Skin epidermis (tissue), 12 donors: ENCODE results near the gene ADCY2.

Experiments
- H3K27ac ChIP-seq, 21 experiments: fragments of 200-600 bp; sonication (generic) in 11 of 21; one replicate each; pipeline ENCODE4 v1.5.0; 2020; ENCODE audit warnings: mild to moderate bottlenecking in 3 of 21, inconsistent platforms in 2 of 21, moderate library complexity in 2 of 21
- H3K4me3 ChIP-seq, 7 experiments: fragments of 200-600 bp; sonication (generic) in 2 of 7; one replicate each; pipeline ENCODE4 v1.5.0; 2020; ENCODE audit warnings: inconsistent platforms in 2 of 7, mild to moderate bottlenecking in 2 of 7, moderate library complexity in 1 of 7

ADCY2 gene

DNA sequence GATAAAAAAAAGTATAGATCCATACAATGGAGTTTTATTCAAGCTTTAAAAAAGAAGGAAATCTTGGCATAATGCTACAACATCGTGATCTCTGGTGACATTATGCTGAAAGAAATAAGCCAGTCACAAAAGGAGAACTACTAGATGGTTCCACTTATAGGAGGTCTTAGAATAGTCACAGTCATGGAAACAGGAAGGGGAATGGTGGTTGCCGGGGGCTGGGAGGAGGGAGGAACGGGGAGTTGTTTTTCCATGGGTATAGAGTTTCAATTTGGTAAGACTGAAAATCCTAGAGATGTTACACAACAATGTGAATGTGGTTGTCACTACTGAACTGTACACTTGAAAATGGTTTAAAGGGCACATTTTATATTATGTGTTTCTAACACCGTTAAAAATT lies 360.5 kb downstream of the ADCY2 start:
- Histone ChIP-seq H3K27ac (no peak overlapping the region), H3K4me3 (no peak overlapping the region)

- Histone ChIP-seq H3K27ac (no peak overlapping the region), H3K4me3 (no peak overlapping the region)
These were observed 363.4 kb downstream of the ADCY2 start for GRCh38 chr5:7759257-7759871.

- Histone ChIP-seq H3K27ac (no peak overlapping the region), H3K4me3 (no peak overlapping the region)
These were observed 364.1 kb downstream of the ADCY2 start for GRCh38 chr5:7759951-7760580.

DNA sequence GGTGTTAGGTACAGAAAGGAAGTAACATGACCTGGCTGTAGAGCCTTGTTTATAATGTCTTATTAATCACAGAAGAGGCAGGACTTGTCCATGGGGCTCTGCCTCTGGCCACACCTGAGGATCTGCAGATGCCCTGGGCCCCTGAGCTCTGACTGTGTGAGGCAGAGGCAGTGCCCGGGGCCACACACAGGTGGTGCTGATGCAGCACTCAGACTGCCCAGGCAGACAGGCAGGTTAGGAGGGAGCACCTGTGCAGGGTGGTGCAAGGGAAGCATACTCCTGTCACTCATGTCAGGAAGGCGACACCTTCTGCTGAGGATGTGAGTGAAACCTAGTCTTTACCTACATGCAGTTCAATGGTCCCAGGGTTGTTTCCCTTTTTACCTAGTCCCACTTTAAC lies 366.3 kb downstream of the ADCY2 start:
- Histone ChIP-seq H3K27ac (no peak overlapping the region), H3K4me3 (no peak overlapping the region)

GRCh38 chr5:7763621-7764072 lies 367.7 kb downstream of the ADCY2 start:
- no peak overlapping the region for H3K4me3 ChIP-seq
- no peak overlapping the region for H3K27ac ChIP-seq

GRCh38 chr5:7764452-7764851 lies 368.5 kb downstream of the ADCY2 start:
- Histone ChIP-seq H3K27ac (no peak overlapping the region), H3K4me3 (no peak overlapping the region)

- no peak overlapping the region for H3K27ac ChIP-seq
- no peak overlapping the region for H3K4me3 ChIP-seq
These were observed 374.5 kb downstream of the ADCY2 start for GRCh38 chr5:7770436-7770835.

DNA sequence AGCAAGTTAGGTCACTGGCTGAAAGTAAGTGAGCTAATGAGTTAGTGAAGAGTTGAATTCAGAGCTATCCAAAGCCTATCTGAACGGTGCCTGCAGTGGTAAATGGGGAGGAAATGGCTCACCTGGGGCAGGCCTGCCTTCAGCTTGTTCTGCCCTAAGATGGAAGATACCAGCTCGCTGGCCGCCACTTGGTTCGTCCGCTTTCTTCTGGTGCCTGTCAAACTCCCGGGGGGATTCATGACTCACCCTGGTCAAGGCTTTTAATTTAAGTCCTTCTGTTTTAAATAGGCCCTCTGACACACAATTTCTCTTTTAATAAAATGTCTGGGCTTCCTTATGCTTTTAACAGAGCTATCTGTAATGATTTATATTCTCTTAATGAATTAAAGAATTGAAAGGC lies 376.2 kb downstream of the ADCY2 start:
- no peak overlapping the region for H3K27ac ChIP-seq
- no peak overlapping the region for H3K4me3 ChIP-seq

GRCh38 chr5:7773178-7773577 lies 377.2 kb downstream of the ADCY2 start:
- Histone ChIP-seq H3K27ac (no peak overlapping the region), H3K4me3 (no peak overlapping the region)

GRCh38 chr5:7776442-7776841 lies 380.5 kb downstream of the ADCY2 start:
- H3K27ac ChIP-seq = no peak overlapping the region
- no peak overlapping the region for H3K4me3 ChIP-seq

DNA sequence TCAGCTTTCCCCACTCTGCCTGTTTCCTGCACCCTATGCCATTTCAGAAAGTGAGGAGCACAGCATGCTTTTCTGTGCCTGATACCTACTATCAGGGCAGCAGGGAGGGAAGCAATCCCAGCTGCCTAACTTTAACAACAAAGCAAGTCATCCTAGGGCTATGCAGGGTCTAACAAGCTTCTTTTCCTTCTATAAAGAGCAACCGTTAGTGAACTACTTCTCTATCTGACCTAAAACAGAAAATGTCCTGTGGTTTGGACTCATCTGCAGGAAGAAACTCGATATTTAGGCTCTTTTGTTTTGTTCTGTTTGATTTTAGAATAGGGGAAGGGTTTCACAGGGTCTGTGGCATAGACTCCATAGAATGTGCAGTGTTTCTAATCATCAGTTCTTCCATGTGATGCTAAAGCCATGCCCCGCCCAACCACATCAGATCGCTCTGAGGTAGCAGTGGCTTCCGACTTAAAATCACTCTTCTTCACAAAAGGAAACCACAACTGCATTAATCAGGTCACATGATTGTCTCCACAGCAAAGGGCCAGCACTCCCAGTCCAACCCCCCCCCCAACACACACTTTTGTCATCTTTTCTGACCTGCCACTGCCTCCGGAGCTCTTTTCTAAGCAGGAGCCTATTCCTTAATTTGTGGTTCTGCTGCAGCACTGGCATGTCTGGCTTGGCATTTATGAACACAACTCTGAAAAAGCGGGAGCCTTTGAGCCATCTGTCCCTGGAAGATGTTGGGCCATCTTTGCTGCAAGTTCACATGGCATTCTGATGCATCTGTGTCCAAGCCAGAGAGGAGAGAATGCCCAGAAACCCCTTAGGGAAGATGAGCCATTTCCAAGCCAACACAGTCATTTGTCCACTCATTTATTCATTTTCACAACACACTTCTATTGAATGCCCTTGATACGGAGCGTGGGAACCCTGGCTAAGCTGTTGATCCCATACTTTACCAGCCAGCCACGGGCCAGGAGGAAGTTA lies 383.4 kb downstream of the ADCY2 start:
- H3K27ac ChIP-seq = no peak overlapping the region
- H3K4me3 ChIP-seq = no peak overlapping the region

GRCh38 chr5:7781899-7782298 lies 386.0 kb downstream of the ADCY2 start:
- Histone ChIP-seq H3K27ac (no peak overlapping the region), H3K4me3 (no peak overlapping the region)

- no peak overlapping the region for H3K27ac ChIP-seq
These were observed 388.9 kb downstream of the ADCY2 start for GRCh38 chr5:7784683-7785380.

DNA sequence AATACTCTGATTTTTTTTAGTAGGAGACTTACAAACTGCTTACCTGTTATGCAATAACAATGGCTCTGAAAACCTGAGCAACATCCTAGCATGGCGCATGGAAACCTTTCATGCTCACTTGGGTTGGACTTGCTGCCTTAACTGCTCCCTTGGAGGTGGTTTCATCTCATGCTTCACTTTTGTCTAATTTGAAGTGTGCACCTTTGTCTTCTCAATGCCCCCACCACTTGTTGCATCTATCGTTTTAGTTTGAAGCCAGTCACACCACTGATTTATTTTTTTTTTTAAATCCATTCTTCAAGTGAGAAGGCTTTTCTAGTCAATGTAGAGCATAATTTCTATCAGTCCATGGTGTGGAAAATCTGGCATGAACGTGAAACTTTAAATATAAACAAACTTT lies 391.8 kb downstream of the ADCY2 start:
- Histone ChIP-seq H3K4me3 (no peak overlapping the region), H3K27ac (no peak overlapping the region)

More at GRCh38 chr5:7784683-7785380, 388.9 kb downstream of the ADCY2 start:
- no peak overlapping the region for H3K4me3 ChIP-seq

- H3K4me3 ChIP-seq = no peak overlapping the region
- H3K27ac ChIP-seq = no peak overlapping the region
These were observed 393.6 kb downstream of the ADCY2 start for GRCh38 chr5:7789567-7789966.

DNA sequence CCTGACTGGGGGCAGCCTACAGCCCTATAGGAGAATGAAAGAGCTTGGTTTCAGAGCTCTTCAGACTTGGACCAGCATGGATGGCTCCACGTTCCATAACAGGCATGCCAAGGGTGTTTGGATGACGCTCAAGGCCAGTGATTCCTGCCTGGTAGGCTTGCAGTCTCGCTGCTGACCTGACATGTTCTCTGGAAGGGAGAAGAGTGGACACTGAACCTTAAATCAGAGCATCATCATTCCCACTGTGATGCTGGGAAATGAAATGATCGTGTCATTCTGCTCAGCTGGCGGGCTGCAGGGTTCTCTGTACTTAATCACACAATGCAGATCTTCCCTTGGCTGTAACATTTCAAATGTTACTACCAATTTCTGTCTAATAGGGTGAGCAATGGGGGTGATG lies 398.0 kb downstream of the ADCY2 start:
- H3K27ac ChIP-seq = no peak overlapping the region
- H3K4me3 ChIP-seq = no peak overlapping the region

DNA sequence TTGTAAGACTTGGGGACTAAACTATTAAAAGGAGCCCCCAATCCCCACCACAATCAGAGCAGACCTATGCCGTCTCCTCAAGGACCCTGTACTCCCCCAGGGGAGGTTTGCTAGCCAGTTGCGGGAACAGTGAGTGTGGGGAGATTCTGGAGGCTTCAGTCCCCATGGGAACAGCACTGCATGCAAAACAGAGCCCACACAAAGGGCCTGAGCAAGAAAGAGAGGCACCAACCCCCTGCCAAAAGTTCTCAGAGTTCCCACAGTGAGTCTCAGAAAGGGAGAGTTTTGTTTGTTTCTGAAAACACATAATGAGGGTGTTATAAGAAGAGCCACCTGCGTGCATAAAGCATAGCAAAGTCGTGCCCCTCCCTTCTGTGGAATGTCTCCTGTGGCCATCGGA lies 398.4 kb downstream of the ADCY2 start:
- Histone ChIP-seq H3K27ac (no peak overlapping the region), H3K4me3 (no peak overlapping the region)

DNA sequence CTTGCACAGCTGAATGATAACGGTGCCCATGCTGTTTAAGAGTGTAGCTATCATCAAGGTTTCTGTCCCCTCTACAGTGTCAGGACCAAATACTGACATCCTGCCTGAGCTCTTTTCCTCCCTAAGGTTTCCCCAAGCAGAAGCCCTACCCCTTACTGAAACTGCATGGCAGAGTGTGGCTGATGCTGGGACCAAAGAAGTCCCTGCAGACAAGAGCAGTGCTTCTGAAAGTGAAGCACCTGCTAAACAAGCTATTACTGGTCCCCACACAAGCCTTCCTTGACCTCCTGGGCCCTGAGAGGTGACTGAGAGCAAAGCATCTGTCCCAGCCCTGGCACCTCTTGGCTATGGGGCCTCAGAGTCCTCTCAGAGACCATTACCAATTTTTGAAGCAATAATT lies 398.9 kb downstream of the ADCY2 start:
- Histone ChIP-seq H3K4me3 (no peak overlapping the region), H3K27ac (no peak overlapping the region)

- H3K27ac ChIP-seq = no peak overlapping the region
- H3K4me3 ChIP-seq = no peak overlapping the region
These were observed 399.4 kb downstream of the ADCY2 start for GRCh38 chr5:7795306-7795705.
